Stimulated activated CD4-positive, alpha-beta T cell treated with anti-CD3 and anti-CD28 coated beads, Interleukin-1b, Interleukin-23, amount 100 ng/mL, for 4 hours (primary cell): ENCODE measurements around the gene RASAL3.
"Not testable (repeated sequence)": the region's sequence is repeated elsewhere in the genome, so short reads cannot be mapped to it uniquely, and the experiment has no call there.

Source experiments
- DNase-seq, 2 donors: peaks; one replicate each; pipeline ENCODE4 v3.0.0-alpha.2; 2020; ENCODE audit warnings: low read depth in 2 of 2

The RASAL3 gene

GRCh38 chr19:15473821-15474220 is 9.5 kb upstream of the RASAL3 start:
- DNase-seq: not testable (repeated sequence)

- no peak for DNase-seq
Measured at GRCh38 chr19:15471639-15472101, 7.3 kb upstream of the RASAL3 start.

DNA sequence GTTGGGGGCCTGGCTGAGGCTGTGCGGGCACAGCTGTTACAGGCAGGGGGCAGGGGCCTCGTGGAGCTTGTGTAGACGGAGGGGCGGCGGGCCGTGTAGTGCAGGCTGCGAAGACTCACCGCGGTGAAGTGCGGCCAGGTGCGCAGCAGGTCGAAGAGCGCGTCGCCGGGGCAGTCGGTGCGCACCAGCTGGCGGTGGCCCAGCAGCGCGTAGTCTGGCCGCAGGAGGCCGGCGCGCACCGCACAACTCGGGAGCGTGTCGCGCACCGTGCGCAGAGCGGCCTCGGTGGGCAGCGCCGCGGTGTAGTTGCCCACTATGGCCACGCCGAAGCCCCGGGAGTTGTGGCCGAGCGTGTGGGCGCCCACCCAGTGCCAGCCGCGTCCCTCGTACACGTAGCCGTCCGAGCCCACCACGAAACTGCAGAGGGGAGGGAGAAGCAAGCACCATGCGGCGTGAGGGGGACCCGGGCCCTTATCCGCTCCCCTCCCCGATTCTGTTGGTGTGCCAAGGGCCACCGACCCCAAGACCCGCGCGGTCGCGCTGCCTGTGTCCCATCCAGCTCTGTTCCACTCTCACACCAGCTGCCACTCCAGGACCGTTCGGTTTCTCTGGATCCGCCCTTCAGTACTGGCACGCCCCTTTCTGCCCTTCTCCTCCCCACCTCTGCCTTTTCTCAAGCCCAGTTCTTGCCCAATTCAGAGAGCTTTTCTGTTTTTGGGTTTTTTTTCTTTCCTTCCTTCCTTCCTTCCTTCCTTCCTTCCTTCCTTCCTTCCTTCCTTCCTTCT is 5.4 kb upstream of the RASAL3 start:
- DNase-seq: no peak

DNA sequence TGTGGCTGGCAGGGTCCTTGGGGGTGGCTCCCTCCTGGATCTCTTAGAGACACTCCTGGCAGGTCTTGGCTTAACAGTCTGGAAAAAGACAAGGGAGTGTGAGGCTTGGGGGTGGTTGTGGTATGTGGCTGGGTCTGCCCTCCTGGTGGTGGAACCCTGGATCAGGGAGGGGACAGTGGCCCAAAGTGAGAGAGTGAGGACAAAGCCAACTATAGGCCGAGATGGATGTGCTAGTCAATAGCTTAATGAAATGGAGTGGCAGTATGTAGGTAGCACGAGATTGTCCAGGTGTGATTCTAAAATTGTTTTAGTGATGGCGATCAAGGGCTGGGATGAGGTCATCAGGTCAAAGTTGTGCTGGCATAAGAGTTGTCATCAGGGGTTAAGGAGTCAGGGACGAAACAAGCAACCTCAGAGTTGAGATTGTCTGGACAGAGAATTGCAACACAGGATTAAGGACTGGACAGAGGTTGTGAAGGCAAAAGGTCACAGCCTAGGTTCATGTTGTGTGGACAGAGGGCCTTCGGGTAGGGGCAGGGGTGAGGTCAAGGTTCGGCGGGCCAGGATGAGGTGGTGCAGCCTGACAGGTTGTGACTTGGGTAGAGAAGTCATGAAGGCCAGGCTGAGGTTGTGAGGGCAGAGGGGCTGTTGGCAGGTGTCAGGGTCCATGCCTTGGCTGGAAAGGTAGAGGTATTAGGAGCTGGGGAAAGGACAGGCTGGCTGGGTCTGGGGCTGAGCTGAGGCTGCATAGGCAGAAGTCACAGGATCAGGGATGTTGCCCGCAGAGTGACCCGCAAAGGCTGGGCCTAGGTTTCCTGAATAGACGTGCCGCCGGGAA is 4.5 kb upstream of the RASAL3 start:
- no peak for DNase-seq

GRCh38 chr19:15467734-15468214 is 3.4 kb upstream of the RASAL3 start:
- no peak for DNase-seq

DNA sequence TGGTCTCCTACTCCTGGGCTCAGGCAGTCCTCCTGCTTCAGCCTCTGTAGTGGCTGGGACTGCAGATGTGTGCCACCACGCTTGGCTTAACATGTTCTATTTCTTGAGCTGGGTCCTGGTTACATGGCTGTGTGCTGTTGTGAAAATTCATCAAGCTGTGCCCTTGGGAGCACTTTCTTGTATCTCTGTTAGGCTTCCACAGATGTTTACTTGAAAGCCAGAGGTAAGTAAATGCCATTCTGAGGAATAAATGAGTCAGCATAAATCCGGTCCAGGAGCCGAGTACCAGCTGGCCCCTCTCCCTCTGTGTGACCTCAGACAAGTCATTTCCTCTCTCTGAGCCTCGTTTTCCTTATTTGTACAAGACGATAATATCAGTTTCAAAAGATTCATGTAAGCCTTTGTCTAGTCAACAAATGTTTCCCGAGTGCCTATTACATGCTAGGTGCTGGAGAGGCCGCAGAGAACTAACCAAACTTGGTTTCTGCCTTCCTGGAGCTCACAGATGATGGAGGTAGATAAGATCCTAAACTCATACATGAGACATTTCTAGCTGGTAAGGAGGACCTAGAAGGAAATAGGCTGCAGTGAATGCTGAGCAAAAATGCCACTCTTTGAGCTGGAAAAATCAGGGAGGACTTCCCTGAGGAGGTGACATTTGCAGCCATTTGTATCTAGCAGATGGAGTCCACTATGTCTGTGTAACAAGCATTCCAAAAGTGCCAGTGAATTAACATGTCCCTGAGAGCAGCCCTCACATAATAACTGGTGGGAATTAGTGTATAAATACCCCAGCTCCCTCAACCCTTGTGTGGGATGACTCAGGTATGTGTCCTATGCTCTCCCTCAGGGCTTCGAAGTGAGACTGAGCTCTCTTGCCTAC is 2.7 kb upstream of the RASAL3 start:
- peak; percentile 32 to 48 for DNase-seq

GRCh38 chr19:15463861-15464371 is 428 bp downstream of the RASAL3 start:
- DNase-seq: peak; percentile 55 to 61

GRCh38 chr19:15461694-15462093 is 2.6 kb downstream of the RASAL3 start:
- DNase-seq: no peak

- no peak for DNase-seq
Measured at GRCh38 chr19:15457701-15458484, 6.5 kb downstream of the RASAL3 start.

- no peak for DNase-seq
Measured at GRCh38 chr19:15456871-15457700, 7.3 kb downstream of the RASAL3 start.

- no peak for DNase-seq
Measured at GRCh38 chr19:15456441-15456840, 7.9 kb downstream of the RASAL3 start.

DNA sequence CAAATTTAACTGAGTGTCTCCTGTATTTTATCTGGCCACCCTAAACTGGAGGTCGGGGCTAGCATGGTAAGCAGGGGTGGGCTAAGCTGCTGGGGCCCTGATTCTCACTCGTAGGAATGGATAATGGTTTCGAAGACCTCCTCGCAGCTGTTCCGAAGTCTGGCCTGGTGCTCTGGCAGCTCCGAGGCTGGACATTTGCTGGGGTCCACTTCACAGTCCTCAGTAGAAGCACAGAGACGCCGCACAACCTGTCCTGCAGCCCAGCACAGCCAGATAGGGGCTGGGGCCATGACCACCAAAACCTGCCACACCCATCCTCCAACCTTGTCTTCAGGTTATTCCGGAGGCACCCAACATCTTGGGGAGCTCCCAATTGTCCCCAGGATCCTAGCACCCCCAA is 8.3 kb downstream of the RASAL3 start:
- DNase-seq: no peak

DNA sequence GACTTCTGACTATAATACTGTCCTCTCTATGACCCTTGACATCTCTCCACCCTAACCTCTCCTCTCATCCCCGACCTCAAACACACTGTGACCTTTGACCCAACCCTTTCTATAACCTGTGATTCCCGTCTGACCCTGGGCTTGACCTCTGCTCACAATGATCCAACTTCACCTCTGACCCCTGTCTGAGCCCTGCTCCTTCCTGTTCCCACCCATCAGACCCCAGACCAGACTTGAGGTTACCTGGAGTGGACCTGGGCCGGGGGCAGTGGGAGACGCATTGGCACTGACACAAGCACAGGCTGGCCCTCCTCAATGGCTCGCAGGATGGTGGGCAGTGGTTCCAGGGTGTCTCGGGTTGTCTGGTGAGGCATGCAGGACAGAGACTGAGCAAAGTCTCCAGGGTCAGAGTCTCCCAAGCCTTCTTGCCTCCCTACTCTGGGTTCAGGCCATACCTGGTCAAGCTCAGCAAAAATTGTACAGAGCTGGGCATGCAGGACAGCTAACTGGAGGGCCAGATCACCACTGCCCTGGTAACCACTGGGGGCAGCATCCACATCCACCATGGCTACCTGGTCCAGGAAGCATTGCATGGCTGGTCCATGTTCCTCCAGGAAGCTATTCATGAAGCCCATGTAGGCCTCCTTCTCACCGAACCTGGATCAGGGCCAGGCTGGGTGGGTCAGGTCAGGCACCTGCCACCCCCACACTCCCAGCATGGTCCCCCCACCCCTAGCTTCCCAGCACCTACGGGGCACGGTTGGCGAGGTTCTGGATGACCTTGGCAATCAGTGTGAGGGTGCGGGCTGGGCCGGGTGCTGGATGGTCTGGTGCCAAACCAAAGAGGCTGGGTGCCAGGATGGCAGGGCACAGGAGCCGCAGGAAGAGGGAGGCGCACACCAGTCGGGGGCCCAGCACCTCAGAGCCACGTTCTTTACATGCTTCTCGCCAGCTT is 10.2 kb downstream of the RASAL3 start:
- no peak for DNase-seq

- DNase-seq: no peak
Measured at GRCh38 chr19:15453091-15453578, 11.2 kb downstream of the RASAL3 start.

DNA sequence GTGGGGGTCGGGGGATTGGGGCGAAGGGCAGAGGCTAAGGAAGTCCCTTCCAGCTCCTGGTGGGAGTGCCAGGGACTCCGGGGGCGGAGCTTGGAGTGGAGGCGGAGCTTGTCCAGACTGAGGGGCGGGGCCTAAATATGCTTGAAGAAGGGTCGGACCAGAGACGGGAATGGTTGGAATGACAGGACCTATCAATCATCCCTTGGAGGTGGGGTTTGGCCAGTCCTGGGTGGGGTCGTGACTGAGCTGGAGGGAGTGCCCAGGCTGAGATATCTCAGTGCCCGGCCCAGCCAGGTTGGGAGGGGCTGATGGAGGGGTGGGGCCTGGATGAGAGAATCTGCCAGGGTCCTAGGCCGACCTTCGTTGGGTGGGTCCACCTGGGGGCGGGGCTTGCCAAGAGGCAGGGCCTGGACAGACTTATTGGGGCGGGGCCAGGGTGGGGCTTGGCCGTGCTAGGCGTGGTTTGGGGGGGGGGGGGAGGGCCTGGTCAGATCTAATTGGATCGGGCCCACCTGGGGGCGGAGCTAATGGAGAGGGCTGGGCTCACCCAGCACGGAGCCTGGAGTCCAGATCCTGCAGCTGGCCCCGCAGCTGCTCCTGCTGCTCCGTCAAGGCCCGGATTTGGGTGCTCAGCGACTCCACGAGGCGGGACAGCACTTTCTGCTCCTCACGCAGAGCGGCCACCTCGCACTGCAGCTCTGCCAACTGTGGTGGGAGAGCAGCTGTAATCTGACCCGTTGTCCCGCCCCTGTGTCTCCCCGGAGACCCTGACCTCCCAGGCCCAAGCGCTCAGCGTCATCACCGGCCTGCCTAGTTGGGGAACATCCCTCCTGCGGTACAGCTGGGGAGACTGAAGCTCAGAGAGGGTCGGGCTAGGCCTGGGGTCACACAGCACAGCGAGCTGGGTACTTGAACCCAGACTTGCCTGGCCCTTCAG is 12.0 kb downstream of the RASAL3 start:
- no peak for DNase-seq

- no peak for DNase-seq
Measured at GRCh38 chr19:15450528-15450890, 13.8 kb downstream of the RASAL3 start.
